ENCODE measurements around the gene SGMS1. TPM values are rescaled to one million over a fixed set of nuclear protein-coding genes. Genes with fewer than 3 reads are reported as not detected.

Gene SGMS1
- total and polyA plus RNA-seq, 2 experiments from 2014 or later, result 15.0 to 34.7 TPM

- Histone ChIP-seq H3F3A (replicated peaks; ENCODE audit: low read depth) (no peaks in the 10 kb centered on the region), H3K9me2 (ENCODE audit: insufficient read depth) (no peaks in the 10 kb centered on the region), H3K4me3 (no peak overlapping the region), H3K4me1 (ENCODE audit: insufficient read depth) (peaks cover 11% of the 10 kb centered on the region; the same call in 1 of the 2 replicates), H3K27me3 (ENCODE audit: insufficient read depth) (no peaks in the 10 kb centered on the region), H3K27ac (ENCODE audit: low read depth) (no peak overlapping the region), H4K20me1 (replicated peaks; ENCODE audit: insufficient read depth) (peaks cover 8% of the 10 kb centered on the region; the same call in 1 of the 2 replicates), H2AFZ (no peak overlapping the region), H3K36me3 (ENCODE audit: insufficient read depth) (no peaks in the 10 kb centered on the region), H3K79me2 (replicated peaks; ENCODE audit: insufficient read depth) (peaks cover 95% of the 10 kb centered on the region), H3K4me2 (no peak overlapping the region)
- ATAC-seq, result no peak; the same call in 2 of the 3 replicates
- no peak for DNase-seq (ENCODE audit: low spot score)
- H3K36me3 Mint-ChIP-seq (ENCODE audit: low read depth), result no peaks in the 10 kb centered on the region
- no peak overlapping the region; the same call in 1 of the 2 replicates for H3K27ac Mint-ChIP-seq
- H3K9me3 Mint-ChIP-seq, result no peaks in the 10 kb centered on the region
- H3K4me1 Mint-ChIP-seq, result peaks cover 38% of the 10 kb centered on the region
- H3K4me3 Mint-ChIP-seq, result no peak overlapping the region
- TF ChIP-seq ZNF114 (CRISPR knock-in tag; IDR thresholded peaks at IDR 0.05), result no peak
- H3K27me3 Mint-ChIP-seq (ENCODE audit: insufficient read depth, low read depth, poor library complexity), result no peaks in the 10 kb centered on the region
Observed at GRCh38 chr10:50595785-50596184, 28.0 kb downstream of the SGMS1 start.

GRCh38 chr10:50593523-50594376 is 30.0 kb downstream of the SGMS1 start:
- no peak overlapping the region for H3K27ac ChIP-seq (ENCODE audit: low read depth)

More at GRCh38 chr10:50593523-50594376, 30.0 kb downstream of the SGMS1 start:
- TF ChIP-seq EZH2 (IDR thresholded peaks at IDR 0.05; ENCODE audit: low read depth, unreplicated experiment) (no peak), ETS1 (IDR thresholded peaks at IDR 0.05) (no peak), ZNF462 (CRISPR knock-in tag; IDR thresholded peaks at IDR 0.05) (no peak), ZNF114 (CRISPR knock-in tag; IDR thresholded peaks at IDR 0.05) (no peak), CTCF (conservative IDR thresholded peaks at IDR 0.05; ENCODE audit: low read depth in 2 of 2) (no peak), STAT1 (IDR thresholded peaks at IDR 0.05; ENCODE audit: unreplicated experiment) (no peak), NANOG (IDR thresholded peaks at IDR 0.05; ENCODE audit: borderline replicate concordance) (no peak), EZH2phosphoT487 (IDR thresholded peaks at IDR 0.05; ENCODE audit: unreplicated experiment) (no peak)
- H3K36me3 Mint-ChIP-seq (ENCODE audit: low read depth), result peaks cover 3% of the 10 kb centered on the region; the same call in 1 of the 3 replicates
- Histone ChIP-seq H3K4me2 (no peak overlapping the region), H4K20me1 (replicated peaks; ENCODE audit: insufficient read depth) (peaks cover 8% of the 10 kb centered on the region; the same call in 1 of the 2 replicates), H3K9me2 (ENCODE audit: insufficient read depth) (no peaks in the 10 kb centered on the region), H3K27me3 (ENCODE audit: insufficient read depth) (no peaks in the 10 kb centered on the region), H3K36me3 (ENCODE audit: insufficient read depth) (no peaks in the 10 kb centered on the region), H3K4me3 (no peak overlapping the region), H3K4me1 (ENCODE audit: insufficient read depth) (peaks cover 11% of the 10 kb centered on the region; the same call in 1 of the 2 replicates), H3F3A (replicated peaks; ENCODE audit: low read depth) (no peaks in the 10 kb centered on the region), H2AFZ (no peak overlapping the region), H3K79me2 (replicated peaks; ENCODE audit: insufficient read depth) (peaks cover 82% of the 10 kb centered on the region)
- DNase-seq (ENCODE audit: low spot score), result no peak
- no peak overlapping the region for H3K4me3 Mint-ChIP-seq
- H3K9me3 Mint-ChIP-seq, result no peaks in the 10 kb centered on the region
- no peaks in the 10 kb centered on the region for H3K27me3 Mint-ChIP-seq (ENCODE audit: insufficient read depth, low read depth, poor library complexity)
- no peak for ATAC-seq
- H3K4me1 Mint-ChIP-seq, result peaks cover 35% of the 10 kb centered on the region
- no peak overlapping the region for H3K27ac Mint-ChIP-seq
